Measurements from ENCODE around the gene CAP1. TPM values are rescaled to one million over a fixed set of nuclear protein-coding genes. Genes with fewer than 3 reads are reported as not detected.

The CAP1 gene
- polyA plus RNA-seq, 1 of the 3 experiments (the other 2 are of a cell fraction), result 244 TPM

DNA sequence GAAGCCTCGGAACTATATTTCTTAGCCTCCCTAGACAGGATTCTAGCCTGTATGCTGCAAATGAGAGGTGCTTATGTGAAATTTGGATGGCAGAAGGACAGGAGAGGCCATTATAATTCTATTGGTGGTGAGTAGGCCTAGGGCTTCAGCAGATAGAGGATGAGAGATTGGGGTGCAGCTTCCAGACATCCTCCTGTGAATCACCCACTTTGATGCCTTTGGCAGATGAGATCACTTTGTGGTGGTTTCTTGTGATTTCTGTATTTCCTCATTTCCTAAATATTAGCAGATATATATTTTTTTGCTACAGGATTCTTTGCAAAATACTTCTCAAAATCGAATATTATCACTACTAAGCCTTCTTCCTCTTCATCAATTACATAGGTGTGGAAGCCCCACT, 48.3 kb upstream of the CAP1 start:
- no peaks in the 10 kb centered on the region for H3K36me3 ChIP-seq (replicated peaks in 1 of 2; ENCODE audit: control insufficient read depth in 1 of 2, insufficient read depth in 2 of 2, low read length in 1 of 2)
- H3K79me2 ChIP-seq (ENCODE audit: insufficient read depth), result no peaks in the 10 kb centered on the region
- H3K4me2 ChIP-seq, result no peak overlapping the region
- H3K9ac ChIP-seq, result no peak overlapping the region
- H3F3A ChIP-seq (replicated peaks; ENCODE audit: insufficient read depth), result no peaks in the 10 kb centered on the region
- WGBS (ENCODE audit: low lambda C conversion rate), result 63% methylated on average over 2 of the region's 2 CpGs
- CTCF ChIA-PET, result interaction anchor here (0.7 to 1.1 kb wide), 2 partner anchors 18 to 172 kb away, joined by 3 to 4 read pairs; no protein-coding TSS in a partner anchor
- no peak overlapping the region for H3K4me3 ChIP-seq (ENCODE audit: low read depth in 2 of 2, low read length in 1 of 2)
- POLR2A ChIA-PET, result no interaction called here
- H3K27me3 ChIP-seq (ENCODE audit: insufficient read depth), result no peaks in the 10 kb centered on the region
- TF ChIP-seq, protein P1, sequence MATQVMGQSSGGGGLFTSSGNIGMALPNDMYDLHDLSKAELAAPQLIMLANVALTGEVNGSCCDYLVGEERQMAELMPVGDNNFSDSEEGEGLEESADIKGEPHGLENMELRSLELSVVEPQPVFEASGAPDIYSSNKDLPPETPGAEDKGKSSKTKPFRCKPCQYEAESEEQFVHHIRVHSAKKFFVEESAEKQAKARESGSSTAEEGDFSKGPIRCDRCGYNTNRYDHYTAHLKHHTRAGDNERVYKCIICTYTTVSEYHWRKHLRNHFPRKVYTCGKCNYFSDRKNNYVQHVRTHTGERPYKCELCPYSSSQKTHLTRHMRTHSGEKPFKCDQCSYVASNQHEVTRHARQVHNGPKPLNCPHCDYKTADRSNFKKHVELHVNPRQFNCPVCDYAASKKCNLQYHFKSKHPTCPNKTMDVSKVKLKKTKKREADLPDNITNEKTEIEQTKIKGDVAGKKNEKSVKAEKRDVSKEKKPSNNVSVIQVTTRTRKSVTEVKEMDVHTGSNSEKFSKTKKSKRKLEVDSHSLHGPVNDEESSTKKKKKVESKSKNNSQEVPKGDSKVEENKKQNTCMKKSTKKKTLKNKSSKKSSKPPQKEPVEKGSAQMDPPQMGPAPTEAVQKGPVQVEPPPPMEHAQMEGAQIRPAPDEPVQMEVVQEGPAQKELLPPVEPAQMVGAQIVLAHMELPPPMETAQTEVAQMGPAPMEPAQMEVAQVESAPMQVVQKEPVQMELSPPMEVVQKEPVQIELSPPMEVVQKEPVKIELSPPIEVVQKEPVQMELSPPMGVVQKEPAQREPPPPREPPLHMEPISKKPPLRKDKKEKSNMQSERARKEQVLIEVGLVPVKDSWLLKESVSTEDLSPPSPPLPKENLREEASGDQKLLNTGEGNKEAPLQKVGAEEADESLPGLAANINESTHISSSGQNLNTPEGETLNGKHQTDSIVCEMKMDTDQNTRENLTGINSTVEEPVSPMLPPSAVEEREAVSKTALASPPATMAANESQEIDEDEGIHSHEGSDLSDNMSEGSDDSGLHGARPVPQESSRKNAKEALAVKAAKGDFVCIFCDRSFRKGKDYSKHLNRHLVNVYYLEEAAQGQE (IDR thresholded peaks at IDR 0.05; ENCODE audit: low read depth, low read length), result no peak
- TF ChIP-seq FOSL2 (IDR thresholded peaks at IDR 0.05; ENCODE audit: borderline replicate concordance, low read depth), result peak; percentile 22; the same call in 1 of the 2 replicates
- TF ChIP-seq FOXJ3 (CRISPR knock-in tag; IDR thresholded peaks at IDR 0.05), result no peak
- 0 out of 2 replicates have a peak, but pooled peaks have one; percentile 8 for TF ChIP-seq PBX3 (IDR thresholded peaks at IDR 0.05)
- TF ChIP-seq CTCF (IDR thresholded peaks at IDR 0.05), result no peak
- H3K9me2 ChIP-seq, result no peaks in the 10 kb centered on the region
- no peaks in the 10 kb centered on the region for H3K9me3 ChIP-seq
- H2AFZ ChIP-seq (ENCODE audit: low read depth), result no peak overlapping the region
- H3K27ac ChIP-seq (ENCODE audit: low read depth in 2 of 2, low read length in 1 of 2), result no peak overlapping the region
- no peak for DNase-seq
- no peaks in the 10 kb centered on the region; a peak in 1 of 4 replicates for H3K4me1 ChIP-seq (ENCODE audit: control insufficient read depth in 1 of 2, insufficient read depth in 2 of 2, low read depth in 1 of 2, low read length in 1 of 2)
- no peaks in the 10 kb centered on the region for H4K20me1 ChIP-seq (ENCODE audit: insufficient read depth)

GRCh38 chr1:39992888-39993287, 47.6 kb upstream of the CAP1 start:
- TF ChIP-seq EP300 (IDR thresholded peaks at IDR 0.05; ENCODE audit: borderline replicate concordance in 1 of 2, low read depth in 1 of 2, low read length in 1 of 2) (no peak), CTCF (IDR thresholded peaks at IDR 0.05) (no peak), NRF1 (IDR thresholded peaks at IDR 0.05; ENCODE audit: low read depth, low read length) (no peak), RAD21 (IDR thresholded peaks at IDR 0.05; ENCODE audit: low read length) (no peak), NFIC (IDR thresholded peaks at IDR 0.05; ENCODE audit: borderline replicate concordance) (no peak), MXI1 (IDR thresholded peaks at IDR 0.05; ENCODE audit: low read depth, low read length) (no peak), YY1 (IDR thresholded peaks at IDR 0.05; ENCODE audit: low read depth) (no peak), TAF1 (IDR thresholded peaks at IDR 0.05; ENCODE audit: borderline replicate concordance, low read depth, low read length) (no peak)
- TF ChIP-seq, protein P2, sequence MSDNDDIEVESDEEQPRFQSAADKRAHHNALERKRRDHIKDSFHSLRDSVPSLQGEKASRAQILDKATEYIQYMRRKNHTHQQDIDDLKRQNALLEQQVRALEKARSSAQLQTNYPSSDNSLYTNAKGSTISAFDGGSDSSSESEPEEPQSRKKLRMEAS (IDR thresholded peaks at IDR 0.05; ENCODE audit: low read depth), result no peak
- Histone ChIP-seq H3K27me3 (ENCODE audit: insufficient read depth) (no peaks in the 10 kb centered on the region), H3K9me3 (no peaks in the 10 kb centered on the region), H3K4me1 (ENCODE audit: control insufficient read depth in 1 of 2, insufficient read depth in 2 of 2, low read depth in 1 of 2, low read length in 1 of 2) (no peaks in the 10 kb centered on the region; a peak in 1 of 4 replicates), H3F3A (replicated peaks; ENCODE audit: insufficient read depth) (no peaks in the 10 kb centered on the region), H3K9ac (no peak overlapping the region), H3K4me2 (no peak overlapping the region), H3K79me2 (ENCODE audit: insufficient read depth) (no peaks in the 10 kb centered on the region), H3K27ac (ENCODE audit: low read depth in 2 of 2, low read length in 1 of 2) (no peak overlapping the region), H2AFZ (ENCODE audit: low read depth) (no peak overlapping the region), H3K9me2 (no peaks in the 10 kb centered on the region), H3K36me3 (replicated peaks in 1 of 2; ENCODE audit: control insufficient read depth in 1 of 2, insufficient read depth in 2 of 2, low read length in 1 of 2) (no peaks in the 10 kb centered on the region), H3K4me3 (ENCODE audit: low read depth in 2 of 2, low read length in 1 of 2) (no peak overlapping the region), H4K20me1 (ENCODE audit: insufficient read depth) (no peaks in the 10 kb centered on the region)
- CTCF ChIA-PET, result no interaction called here
- POLR2A ChIA-PET, result no interaction called here
- 100% methylated on average over 3 of the region's 5 CpGs for WGBS (ENCODE audit: low lambda C conversion rate)
- DNase-seq, result no peak

Data from SK-N-SH (cell line).